PC-9 (cell line): ENCODE results near the gene HDAC2. TPM values are rescaled to one million over a fixed set of nuclear protein-coding genes. Genes with fewer than 3 reads are reported as not detected.

Experiments
- BruUV-seq: library from RNA; stranded (reverse); fragments of 400-500 nt; replicated peaks from 2 replicates; lab custom pipeline; 2021; lab: Mats Ljungman, UMichigan
- CTCF ChIA-PET: fragments of 300-600 bp; sonication (Branson Sonifier 250); formaldehyde crosslinking; loops from one replicate; lab custom pipeline; 2022; ENCODE audit warnings: antibody characterized with exemption; lab: Charles Lee
- POLR2A ChIA-PET: fragments of 300-600 bp; sonication (Branson Sonifier 250); formaldehyde crosslinking; loops from one replicate; lab custom pipeline; 2022; ENCODE audit warnings: antibody characterized with exemption; ENCODE audit not compliant: unreplicated experiment; lab: Charles Lee
- DNase-seq, 2 experiments: peaks; one replicate each; pipeline versions ENCODE4 v3.0.0 to v3.0.0-alpha.2; 2015 to 2022; ENCODE audit warnings: mixed read lengths in 1 of 2
- H2AFZ ChIP-seq: fragments of 200-600 bp; sonication (generic); 2 replicates; pipeline ENCODE4 v1.8.1; 2017; ENCODE audit warnings: antibody characterized with exemption
- H3F3A ChIP-seq: fragments of 200-600 bp; sonication (generic); 2 replicates; pipeline ENCODE4 v1.8.1; 2017; ENCODE audit warnings: antibody characterized with exemption, mild to moderate bottlenecking, low read depth; ENCODE audit not compliant: insufficient read depth
- H3K27ac ChIP-seq: fragments of 200-600 bp; sonication (generic); 2 replicates; pipeline ENCODE4 v1.6.1; 2016; ENCODE audit warnings: mixed run types
- H3K27me3 ChIP-seq: fragments of 200-600 bp; sonication (generic); 2 replicates; pipeline ENCODE4 v1.6.1; 2016; ENCODE audit warnings: low read depth, mixed run types; ENCODE audit not compliant: insufficient read depth
- H3K36me3 ChIP-seq: fragments of 200-600 bp; sonication (generic); 2 replicates; pipeline ENCODE4 v1.6.1; 2016; ENCODE audit warnings: low read depth, mixed run types
- H3K4me1 ChIP-seq: fragments of 200-600 bp; sonication (generic); replicated peaks from 2 replicates; pipeline ENCODE4 v1.6.1; 2016; ENCODE audit warnings: mixed run types; ENCODE audit not compliant: insufficient read depth
- H3K4me2 ChIP-seq: fragments of 200-600 bp; sonication (generic); 2 replicates; pipeline ENCODE4 v1.6.1; 2017; ENCODE audit warnings: mixed run types
- H3K4me3 ChIP-seq: fragments of 200-600 bp; sonication (generic); 2 replicates; pipeline ENCODE4 v1.6.1; 2016; ENCODE audit warnings: mixed run types
- H3K79me2 ChIP-seq: fragments of 200-600 bp; sonication (generic); 2 replicates; pipeline ENCODE4 v1.6.1; 2017; ENCODE audit warnings: low read depth, mixed run types
- H3K9me2 ChIP-seq: fragments of 200-600 bp; sonication (generic); 2 replicates; pipeline ENCODE4 v1.8.1; 2017; ENCODE audit warnings: mild to moderate bottlenecking; ENCODE audit not compliant: insufficient read depth
- H3K9me3 ChIP-seq: fragments of 200-600 bp; sonication (generic); 2 replicates; pipeline ENCODE4 v1.8.1; 2016; ENCODE audit warnings: low read depth; ENCODE audit not compliant: insufficient read depth
- H4K20me1 ChIP-seq: fragments of 200-600 bp; sonication (generic); 2 replicates; pipeline ENCODE4 v1.8.1; 2017; ENCODE audit not compliant: insufficient read depth
- EZH2 ChIP-seq: fragments of 200-600 bp; sonication (generic); IDR thresholded peaks from 2 replicates; pipeline ENCODE4 v1.8.0; 2017; ENCODE audit warnings: antibody characterized with exemption, low read depth
- intact Hi-C: fragments of 100-400 bp; cut with micrococcal nuclease; formaldehyde crosslinking; loops from one replicate; pipeline ENCODE4 v1.10.0; 2022; ENCODE audit not compliant: unreplicated experiment
- total RNA-seq: library from RNA; stranded (reverse); gene quantifications from 2 replicates; pipeline ENCODE4 v1.2.3, GENCODE V29; 2021
- TF ChIP-seq, protein P1 (sequence below): fragments of 200-600 bp; sonication (generic); conservative IDR thresholded peaks from 2 replicates; pipeline ENCODE4 v1.6.1; 2017; ENCODE audit warnings: mixed run types, antibody characterized with exemption, mild to moderate bottlenecking, moderate library complexity

HDAC2 gene
- total RNA-seq, 1 experiment from 2014 or later, result 131 TPM

GRCh38 chr6:113960795-113961194, 10.2 kb downstream of the HDAC2 start:
- Histone ChIP-seq H4K20me1 (peaks cover 65% of the 10 kb centered on the region), H3K36me3 (peaks cover 32% of the 10 kb centered on the region), H3K4me1 (no peaks in the 10 kb centered on the region), H2AFZ (no peak overlapping the region), H3K4me3 (no peak overlapping the region), H3F3A (no peaks in the 10 kb centered on the region), H3K4me2 (no peak overlapping the region), H3K27ac (no peak overlapping the region), H3K79me2 (peaks cover 100% of the 10 kb centered on the region), H3K9me2 (no peaks in the 10 kb centered on the region), H3K27me3 (no peaks in the 10 kb centered on the region), H3K9me3 (no peaks in the 10 kb centered on the region)
- ChIA-PET CTCF (no interaction called here), POLR2A (interaction anchor here (0.6 to 0.7 kb wide), 2 partner anchors 10 to 455 kb away, joined by 3 read pairs; no protein-coding TSS in a partner anchor)
- DNase-seq, result no peak
- no peak for TF ChIP-seq EZH2
- TF ChIP-seq, protein P1, sequence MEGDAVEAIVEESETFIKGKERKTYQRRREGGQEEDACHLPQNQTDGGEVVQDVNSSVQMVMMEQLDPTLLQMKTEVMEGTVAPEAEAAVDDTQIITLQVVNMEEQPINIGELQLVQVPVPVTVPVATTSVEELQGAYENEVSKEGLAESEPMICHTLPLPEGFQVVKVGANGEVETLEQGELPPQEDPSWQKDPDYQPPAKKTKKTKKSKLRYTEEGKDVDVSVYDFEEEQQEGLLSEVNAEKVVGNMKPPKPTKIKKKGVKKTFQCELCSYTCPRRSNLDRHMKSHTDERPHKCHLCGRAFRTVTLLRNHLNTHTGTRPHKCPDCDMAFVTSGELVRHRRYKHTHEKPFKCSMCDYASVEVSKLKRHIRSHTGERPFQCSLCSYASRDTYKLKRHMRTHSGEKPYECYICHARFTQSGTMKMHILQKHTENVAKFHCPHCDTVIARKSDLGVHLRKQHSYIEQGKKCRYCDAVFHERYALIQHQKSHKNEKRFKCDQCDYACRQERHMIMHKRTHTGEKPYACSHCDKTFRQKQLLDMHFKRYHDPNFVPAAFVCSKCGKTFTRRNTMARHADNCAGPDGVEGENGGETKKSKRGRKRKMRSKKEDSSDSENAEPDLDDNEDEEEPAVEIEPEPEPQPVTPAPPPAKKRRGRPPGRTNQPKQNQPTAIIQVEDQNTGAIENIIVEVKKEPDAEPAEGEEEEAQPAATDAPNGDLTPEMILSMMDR, result no peak
- BruUV-seq, result no TSS peak
- intact Hi-C loops, result no loop called here

DNA sequence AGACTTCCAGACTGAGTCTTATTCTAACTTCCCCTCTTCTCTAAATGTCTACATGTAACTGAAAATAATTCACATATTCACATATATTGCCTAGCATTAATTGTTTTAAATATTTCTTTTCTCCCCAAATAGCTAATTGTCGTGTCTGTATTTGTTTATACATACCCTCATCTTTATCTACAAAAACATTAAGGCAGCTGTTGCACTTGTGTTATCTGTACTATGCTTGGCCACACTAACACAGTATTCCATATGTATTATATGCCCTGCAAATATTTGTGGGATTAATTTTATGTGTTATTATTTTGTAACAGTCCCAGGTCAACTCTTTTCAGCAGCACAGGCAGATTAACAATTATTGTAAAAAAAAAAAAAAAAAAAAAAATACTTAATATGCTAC, 11.7 kb downstream of the HDAC2 start:
- no peaks in the 10 kb centered on the region for H3K27me3 ChIP-seq
- no peak for TF ChIP-seq EZH2
- TF ChIP-seq, protein P1, result no peak
- H3K36me3 ChIP-seq, result peaks cover 41% of the 10 kb centered on the region
- peaks cover 1% of the 10 kb centered on the region; the same call in 1 of the 2 replicates for H3K4me1 ChIP-seq
- H3K27ac ChIP-seq, result no peak overlapping the region
- intact Hi-C loops, result no loop called here
- no peaks in the 10 kb centered on the region for H3K9me2 ChIP-seq
- H3K4me3 ChIP-seq, result no peak overlapping the region
- DNase-seq, result no peak
- H3K9me3 ChIP-seq, result no peaks in the 10 kb centered on the region
- H3K4me2 ChIP-seq, result no peak overlapping the region
- CTCF ChIA-PET, result no interaction called here
- peaks cover 92% of the 10 kb centered on the region for H3K79me2 ChIP-seq
- peaks cover 49% of the 10 kb centered on the region for H4K20me1 ChIP-seq
- H3F3A ChIP-seq, result no peaks in the 10 kb centered on the region
- no peak overlapping the region for H2AFZ ChIP-seq
- POLR2A ChIA-PET, result no interaction called here
- BruUV-seq, result no TSS peak

DNA sequence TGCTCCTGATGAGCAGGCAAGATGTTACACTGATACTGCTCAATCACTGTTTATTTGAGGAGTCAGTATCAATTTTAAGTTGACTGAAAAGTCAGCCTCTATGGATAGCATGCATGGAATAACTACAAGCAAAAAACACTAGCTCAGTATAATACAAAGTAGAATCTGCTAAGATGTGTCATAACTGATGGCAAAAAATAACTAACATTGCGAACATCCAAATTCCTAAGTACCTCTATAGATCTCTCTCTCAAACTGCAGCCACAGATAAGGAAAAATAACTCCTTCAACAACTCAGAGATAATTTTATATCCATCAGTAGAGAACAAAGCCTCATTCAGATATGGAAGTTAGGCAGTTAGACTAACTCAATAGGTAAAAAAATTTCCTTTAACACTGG, 16.3 kb downstream of the HDAC2 start:
- Histone ChIP-seq H4K20me1 (peaks cover 9% of the 10 kb centered on the region; the same call in 1 of the 2 replicates), H3K36me3 (peaks cover 67% of the 10 kb centered on the region), H3F3A (0 out of 2 replicates have a peak, but pooled peaks cover 5% of the 10 kb centered on the region), H3K4me1 (peaks cover 11% of the 10 kb centered on the region; the same call in 1 of the 2 replicates), H3K4me3 (no peak overlapping the region), H3K4me2 (no peak overlapping the region), H3K9me3 (no peaks in the 10 kb centered on the region), H3K9me2 (no peaks in the 10 kb centered on the region), H3K27ac (no peak overlapping the region), H3K27me3 (no peaks in the 10 kb centered on the region), H2AFZ (no peak overlapping the region), H3K79me2 (peaks cover 67% of the 10 kb centered on the region)
- ChIA-PET POLR2A (no interaction called here), CTCF (no interaction called here)
- BruUV-seq, result no TSS peak
- intact Hi-C loops, result no loop called here
- DNase-seq, result no peak
- TF ChIP-seq, protein P1, result no peak
- TF ChIP-seq EZH2, result no peak
